GM19452 (cell line): ENCODE data around the gene MYO7B.

Experiments used
- ATAC-seq: cut with Tn5 transposase; IDR thresholded peaks from one replicate; pipeline ENCODE4 v1.9.1; 2021; ENCODE audit not compliant: unreplicated experiment

The MYO7B gene

GRCh38 chr2:127607399-127607908, 72.0 kb downstream of the MYO7B start:
- ATAC-seq = no peak

DNA sequence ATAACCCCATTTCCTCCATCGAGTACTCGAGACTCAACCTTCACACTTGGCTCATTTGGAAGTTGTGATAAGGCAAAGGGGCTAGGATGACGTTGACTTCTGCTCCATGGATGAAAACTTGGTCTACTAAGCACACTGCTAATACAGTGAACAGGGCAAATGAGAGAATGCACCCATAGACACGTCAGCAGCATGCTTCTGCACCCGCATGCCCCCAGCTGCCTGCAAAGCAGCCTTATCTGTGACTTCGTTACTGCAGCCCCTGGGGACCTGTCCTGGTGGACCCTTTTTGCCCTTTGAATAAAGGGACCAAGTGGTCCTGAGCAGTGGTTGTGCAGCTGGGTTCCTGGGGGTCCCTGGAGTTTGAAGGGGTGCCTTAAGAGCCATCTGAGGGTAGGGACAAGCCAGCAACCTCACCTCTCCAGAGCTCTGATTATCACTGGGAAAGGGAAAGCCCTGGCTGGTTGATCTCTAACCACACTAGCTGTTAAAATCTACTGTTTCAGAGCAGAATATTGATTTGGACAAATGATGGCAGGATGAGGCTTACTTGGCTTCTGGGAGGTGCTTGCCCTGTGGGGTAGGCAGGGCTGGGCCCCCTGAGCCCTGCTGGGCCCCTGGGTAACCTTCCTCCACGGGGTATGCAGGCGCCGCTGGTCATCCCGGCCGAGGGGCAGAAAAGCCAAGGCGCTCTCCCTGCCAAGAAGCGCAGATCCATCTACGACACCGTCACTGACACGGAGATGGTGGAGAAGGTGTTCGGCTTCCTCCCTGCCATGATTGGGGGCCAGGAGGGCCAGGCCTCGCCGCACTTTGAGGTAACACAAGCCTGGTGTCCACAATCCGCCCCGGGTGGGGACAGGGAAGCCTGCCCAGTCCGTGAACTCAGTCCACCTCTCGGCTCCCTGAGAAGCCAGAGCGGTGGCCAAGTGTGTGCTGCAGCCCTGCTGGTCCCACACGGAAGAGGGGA, 72.9 kb downstream of the MYO7B start:
- ATAC-seq = no peak

- no peak for ATAC-seq
Observed at GRCh38 chr2:127609031-127609751, 73.7 kb downstream of the MYO7B start.

DNA sequence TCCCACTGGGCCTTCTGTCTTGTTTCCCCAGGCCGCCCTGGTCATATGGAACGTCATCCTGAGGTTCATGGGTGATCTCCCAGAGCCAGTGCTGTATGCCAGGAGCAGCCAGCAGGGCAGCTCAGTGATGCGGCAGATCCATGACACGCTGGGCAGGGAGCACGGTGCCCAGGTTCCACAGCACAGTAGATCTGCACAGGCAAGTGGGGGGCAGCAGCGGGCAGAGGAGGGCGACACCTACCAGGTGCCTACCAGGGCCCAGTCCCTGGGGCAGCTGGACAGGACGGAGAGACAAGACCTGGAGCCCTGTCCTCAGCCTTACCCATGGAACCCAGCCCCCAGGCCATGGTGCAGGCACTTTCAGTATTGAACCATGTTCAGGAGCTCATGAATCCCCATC, 74.3 kb downstream of the MYO7B start:
- ATAC-seq = no peak

DNA sequence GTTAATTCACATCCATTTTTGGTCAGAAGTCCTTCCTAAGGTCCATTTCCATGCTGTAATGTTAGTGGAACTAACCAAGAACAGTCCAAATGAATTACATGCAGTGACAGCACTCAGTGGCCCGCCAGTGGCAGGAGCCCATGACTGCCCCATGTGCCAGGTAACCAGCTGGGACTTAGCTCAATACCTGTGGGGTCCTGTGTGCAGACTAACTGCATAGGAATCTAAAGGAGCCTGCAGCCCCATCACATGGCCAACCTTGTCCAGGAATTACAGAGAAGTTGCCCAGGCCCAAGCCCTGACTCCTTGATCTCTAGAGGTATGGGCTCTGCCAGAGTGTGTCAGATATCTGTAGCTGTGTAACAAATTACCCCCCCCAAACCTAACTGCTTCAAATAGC, 75.1 kb downstream of the MYO7B start:
- no peak for ATAC-seq

DNA sequence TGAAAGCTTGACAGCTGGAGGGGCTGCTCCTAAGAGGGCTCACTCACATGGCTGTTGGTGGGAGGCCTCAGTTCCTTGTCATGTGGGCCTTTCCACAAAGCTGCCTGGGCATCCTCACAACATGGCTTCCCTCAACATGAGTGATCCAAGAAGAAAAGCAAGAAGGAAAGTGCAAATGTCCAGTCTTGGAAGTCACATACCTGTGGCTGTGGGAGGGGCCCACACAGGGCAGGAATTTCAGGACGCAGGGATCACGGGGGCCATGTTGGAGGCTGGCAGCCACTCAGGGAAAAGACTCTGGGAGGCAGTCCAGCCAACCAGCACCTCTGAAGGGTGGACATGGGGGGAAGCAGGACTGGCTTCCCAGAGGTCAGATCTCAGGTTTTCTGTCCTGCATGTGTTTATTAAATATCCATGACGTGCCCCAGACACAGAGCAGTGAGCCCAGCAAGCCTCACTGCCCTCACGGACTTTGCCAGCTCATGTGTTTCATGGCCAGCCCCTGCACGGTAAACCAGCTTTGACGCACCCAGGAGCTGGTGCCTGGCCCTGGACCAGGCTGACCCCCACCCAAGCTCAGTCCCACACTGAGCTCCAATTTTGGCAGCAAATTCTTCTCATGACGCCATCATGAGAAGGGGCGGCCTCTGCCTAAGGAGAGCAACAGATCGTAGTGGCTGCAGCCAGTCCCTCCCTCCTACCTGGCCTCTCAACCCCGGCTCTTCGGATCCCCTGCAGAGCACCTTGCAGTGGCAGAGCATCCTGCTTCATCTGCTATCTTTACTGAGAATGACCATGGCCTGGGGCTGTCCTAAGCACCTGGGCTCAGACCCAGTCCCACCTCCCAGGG, 75.8 kb downstream of the MYO7B start:
- ATAC-seq = no peak

GRCh38 chr2:127612111-127612822, 76.8 kb downstream of the MYO7B start:
- ATAC-seq = no peak

GRCh38 chr2:127614246-127614645, 78.8 kb downstream of the MYO7B start:
- no peak for ATAC-seq

DNA sequence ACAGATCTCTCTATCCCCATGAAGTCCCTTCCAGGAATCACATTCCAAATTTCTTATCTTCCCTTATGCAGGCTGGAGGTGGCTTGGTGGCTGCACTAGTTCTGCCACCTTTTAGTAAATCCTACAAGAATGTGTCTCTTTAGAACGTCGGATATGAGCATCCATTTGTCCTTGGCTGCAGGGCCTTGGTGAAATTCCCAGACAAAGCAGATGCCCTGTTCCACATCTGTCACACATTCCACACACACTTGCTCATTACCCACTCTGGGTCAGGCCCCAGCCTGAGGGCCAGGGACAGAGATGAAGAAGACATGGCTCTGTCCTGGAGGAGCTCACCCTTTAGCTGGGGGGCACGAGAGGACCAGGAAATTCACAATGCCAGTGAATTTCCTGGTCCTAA, 79.2 kb downstream of the MYO7B start:
- ATAC-seq = no peak

DNA sequence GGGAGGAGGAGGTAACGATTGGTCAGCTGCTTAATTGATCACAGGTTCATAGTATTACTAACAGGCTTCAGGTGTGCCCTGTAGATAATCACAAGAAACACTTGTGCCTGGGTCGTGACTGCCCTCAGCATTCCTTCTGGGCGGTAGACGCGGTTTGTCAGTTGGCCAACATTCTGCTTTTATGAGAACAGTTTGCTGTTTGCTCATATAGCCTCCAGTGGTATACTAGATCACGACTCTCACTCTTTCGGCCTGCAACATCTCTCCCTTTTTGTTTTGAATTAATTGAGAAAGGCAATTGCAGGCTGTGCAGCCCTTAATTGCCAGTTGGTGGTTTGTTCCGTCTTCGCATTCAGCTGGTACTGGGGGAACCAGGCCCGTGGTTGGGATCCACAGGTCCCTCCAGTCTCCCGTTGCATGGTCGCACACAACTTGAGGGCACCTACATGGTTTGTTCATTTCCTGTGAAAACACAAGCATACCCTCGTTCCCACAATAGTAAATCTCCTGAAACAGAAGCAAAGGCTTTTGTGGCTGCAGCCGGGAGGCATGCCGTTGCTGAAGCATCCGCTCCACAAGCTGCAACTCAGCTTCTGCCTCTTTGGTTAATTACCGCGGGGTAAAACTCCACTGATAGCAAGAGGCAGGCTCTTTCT, 80.2 kb downstream of the MYO7B start:
- no peak for ATAC-seq

GRCh38 chr2:127618551-127619202, 83.2 kb downstream of the MYO7B start:
- ATAC-seq = no peak

DNA sequence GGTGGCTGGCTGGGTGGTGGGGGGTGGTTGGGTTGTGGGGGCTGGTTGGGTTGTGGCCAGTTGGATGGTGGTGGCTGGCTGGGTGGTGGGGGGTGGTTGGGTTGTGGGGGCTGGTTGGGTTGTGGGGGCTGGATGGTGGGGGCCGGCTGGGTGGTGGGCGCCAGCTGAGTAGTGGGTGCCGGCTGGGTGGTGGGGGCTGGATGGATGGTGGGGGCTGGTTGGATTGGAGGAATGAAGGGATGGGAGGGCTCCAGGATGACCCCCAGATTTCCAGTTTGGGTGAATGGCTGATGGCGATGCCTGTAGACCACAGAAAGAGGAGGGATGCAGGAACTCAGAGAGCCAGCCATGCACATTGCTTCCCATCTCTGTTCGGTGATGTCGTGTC, 83.7 kb downstream of the MYO7B start:
- ATAC-seq = no peak

DNA sequence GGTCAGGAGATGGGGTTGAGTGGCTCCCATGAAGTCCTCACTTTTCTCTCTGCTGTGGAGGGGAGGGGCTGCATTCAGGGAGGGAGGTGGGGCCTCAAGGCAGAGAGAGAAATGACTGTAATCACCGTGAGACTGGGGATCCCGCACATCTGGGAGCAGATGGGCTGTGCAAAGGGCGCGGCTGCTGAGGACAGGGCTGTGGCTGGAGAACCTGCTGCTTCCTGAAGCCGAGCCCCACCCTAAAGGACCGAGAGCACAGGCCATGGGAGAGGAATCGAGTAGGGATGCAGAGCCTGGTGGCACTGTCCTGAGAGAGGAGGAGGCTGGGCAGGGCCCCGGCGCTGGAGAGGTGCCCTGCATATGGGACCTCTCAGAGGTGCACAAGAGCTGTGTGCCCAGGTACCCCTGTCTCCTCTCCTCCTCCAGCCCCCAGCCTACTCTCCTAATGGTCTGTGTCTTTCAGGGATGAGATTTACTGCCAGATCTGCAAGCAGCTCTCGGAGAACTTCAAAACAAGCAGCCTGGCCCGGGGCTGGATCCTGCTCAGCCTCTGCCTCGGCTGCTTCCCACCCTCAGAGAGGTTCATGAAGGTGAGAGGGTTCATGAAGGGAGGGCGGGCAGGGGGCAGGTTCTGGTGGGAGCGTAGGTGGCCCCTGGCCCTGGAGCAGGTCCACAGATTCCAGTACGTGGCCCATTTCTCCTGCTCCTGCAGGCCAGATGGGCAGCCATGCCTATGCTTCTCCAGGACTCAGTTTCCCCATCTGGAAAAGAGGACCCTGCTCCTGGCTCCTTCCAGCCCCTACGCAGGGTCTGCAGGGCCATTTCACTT, 84.6 kb downstream of the MYO7B start:
- no peak for ATAC-seq

- no peak for ATAC-seq
Observed at GRCh38 chr2:127620866-127621265, 85.4 kb downstream of the MYO7B start.

DNA sequence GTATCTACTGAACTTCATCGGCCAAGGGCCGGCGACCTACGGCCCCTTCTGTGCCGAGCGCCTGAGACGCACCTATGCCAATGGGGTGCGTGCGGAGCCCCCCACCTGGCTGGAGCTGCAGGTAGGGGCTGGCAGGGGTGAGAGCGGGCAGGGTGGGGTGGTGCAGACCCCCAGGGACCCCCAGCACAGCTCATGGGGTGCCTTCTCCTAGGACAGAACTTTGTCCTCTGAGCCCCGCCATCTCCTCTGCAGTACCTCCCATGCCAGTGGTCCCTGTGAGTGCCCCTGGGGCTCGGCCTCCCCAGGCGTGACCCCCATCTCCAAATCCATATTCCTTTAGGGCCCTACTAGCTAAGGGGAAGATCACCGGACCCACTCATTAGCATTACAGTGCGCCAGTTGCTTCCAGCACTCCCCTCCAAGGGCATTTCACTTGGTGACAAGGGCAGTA, 86.5 kb downstream of the MYO7B start:
- no peak for ATAC-seq

DNA sequence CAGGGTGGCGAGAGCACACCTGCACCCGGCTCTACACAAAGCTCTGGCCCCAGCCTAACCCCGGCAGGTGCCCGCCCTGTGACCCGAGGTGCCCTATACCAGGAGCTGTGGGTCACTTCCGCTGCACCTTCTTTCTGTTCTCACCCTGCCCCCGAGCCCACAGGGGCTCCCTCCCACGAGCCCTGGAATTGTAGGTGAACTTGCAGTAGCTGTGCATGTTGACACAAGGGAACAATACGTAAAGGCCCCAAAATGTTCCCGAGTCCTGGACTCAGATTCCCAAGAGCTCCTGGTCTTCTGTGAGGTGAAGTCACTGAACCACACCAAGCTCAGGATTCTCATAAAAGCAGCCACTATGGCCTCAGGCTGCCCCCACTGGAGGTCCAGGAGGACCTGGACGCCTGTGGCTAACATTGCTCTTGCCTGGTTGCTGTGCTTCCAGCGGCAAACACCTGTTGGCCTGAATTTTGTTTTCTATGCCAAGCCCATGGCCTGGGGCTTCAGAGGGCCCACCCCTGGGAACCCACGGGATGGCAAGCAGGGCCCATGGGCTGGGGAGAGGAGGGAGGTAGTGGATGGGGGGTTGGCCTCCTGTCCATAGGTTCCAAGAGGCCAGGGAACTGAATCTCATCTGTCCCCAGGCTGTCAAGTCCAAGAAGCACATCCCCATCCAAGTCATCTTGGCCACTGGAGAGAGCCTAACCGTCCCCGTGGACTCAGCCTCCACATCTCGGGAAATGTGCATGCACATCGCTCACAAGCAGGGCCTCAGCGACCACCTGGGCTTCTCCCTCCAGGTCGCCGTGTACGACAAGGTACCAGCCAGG, 87.3 kb downstream of the MYO7B start:
- ATAC-seq = no peak
